D721Med (cell line): ENCODE data around the gene DDIT4.
"Not testable (repeated sequence)": the region's sequence is repeated elsewhere in the genome, so short reads cannot be mapped to it uniquely, and the experiment has no call there.

Experiments
- DNase-seq: peaks from one replicate; pipeline ENCODE4 v3.0.0; 2011; ENCODE audit warnings: low spot score; ENCODE audit not compliant: insufficient read length
- FAIRE-seq: peaks from 2 replicates; lab custom pipeline; 2011; peaks lifted over from hg19 to GRCh38; lab: Jason Lieb, UNC
- TF ChIP-seq, protein P1 (sequence below): IDR thresholded peaks from 2 replicates; pipeline ENCODE4 v1.5.1; 2012; ENCODE audit warnings: mild to moderate bottlenecking, control low read depth; ENCODE audit not compliant: insufficient read depth; ENCODE audit errors: missing control alignments

DDIT4 gene

DNA sequence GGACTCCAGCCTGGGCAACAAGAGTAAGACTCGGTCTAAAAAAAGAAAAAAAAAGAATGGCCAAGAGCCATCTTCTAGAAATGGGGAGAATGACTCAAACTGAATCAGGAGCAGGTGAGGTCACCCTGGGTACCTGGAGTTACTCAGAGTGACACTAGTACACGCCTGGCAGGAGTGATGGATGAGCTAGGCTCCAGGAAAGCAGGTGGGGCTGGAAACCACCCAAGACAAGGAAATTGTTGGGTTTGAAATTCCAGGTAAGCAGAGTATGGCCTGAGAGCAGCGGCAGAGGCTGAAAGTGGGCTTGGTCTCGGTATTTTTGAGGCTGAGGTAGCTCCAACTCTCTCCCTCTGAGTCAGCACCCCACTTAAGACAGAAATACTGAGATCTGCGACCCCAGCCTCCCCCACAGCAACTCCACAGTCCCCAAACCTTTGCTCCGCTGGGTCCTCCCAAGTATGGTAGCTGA is 18.5 kb downstream of the DDIT4 start:
- DNase-seq (no peak), FAIRE-seq (no peak)
- TF ChIP-seq, protein P1, sequence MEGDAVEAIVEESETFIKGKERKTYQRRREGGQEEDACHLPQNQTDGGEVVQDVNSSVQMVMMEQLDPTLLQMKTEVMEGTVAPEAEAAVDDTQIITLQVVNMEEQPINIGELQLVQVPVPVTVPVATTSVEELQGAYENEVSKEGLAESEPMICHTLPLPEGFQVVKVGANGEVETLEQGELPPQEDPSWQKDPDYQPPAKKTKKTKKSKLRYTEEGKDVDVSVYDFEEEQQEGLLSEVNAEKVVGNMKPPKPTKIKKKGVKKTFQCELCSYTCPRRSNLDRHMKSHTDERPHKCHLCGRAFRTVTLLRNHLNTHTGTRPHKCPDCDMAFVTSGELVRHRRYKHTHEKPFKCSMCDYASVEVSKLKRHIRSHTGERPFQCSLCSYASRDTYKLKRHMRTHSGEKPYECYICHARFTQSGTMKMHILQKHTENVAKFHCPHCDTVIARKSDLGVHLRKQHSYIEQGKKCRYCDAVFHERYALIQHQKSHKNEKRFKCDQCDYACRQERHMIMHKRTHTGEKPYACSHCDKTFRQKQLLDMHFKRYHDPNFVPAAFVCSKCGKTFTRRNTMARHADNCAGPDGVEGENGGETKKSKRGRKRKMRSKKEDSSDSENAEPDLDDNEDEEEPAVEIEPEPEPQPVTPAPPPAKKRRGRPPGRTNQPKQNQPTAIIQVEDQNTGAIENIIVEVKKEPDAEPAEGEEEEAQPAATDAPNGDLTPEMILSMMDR = no peak

DNA sequence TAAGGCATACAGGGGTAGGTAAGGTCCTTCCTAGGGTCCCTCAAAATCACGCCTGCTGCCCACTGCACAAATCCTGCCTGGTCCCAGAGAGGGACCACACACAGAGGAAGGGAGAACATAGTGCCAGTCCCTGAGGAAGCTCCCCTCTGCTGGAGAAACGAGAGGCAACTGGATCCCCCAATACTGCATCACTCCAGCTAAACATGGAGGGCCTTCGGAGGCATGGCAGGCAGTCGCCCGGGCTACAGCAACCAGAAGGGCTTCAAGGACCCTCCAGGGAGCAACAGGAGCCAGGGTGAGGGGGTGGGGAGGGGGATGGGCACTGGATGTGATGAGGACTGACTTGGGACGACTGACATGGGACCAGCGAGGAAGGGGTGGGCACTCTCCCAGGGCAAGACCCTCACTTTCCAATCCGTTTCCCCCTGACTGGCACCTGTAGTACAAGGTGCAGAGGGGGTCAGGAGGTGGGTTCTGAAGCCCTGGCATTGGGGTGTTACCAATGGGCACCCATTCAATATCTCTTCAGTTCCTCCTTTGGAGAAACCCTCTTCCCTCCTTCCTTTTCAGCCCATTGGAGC is 21.7 kb downstream of the DDIT4 start:
- TF ChIP-seq, protein P1 = no peak
- FAIRE-seq = no peak

DNA sequence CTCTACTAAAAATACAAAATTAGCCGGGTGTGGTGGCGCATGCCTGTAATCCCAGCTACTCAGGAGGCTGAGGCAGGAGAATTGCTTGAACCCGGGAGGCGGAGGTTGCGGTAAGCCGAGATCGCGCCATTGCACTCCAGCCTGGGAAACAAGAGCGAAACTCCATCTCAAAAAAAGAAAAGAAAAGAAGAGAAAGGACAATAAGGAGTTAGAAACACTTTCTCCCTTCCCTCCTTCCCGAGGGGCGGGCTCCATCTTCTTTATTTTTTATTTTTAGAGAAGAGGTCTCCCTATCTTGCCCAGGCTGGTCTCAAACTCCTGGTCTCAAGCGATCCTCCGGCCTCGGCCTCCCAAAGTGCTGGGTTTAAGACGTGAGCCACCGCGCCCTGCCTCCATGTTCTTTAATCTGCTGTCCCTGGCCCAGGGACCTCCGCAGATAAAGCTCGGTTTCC is 23.1 kb downstream of the DDIT4 start:
- FAIRE-seq, DNase-seq: not testable (repeated sequence)

More for the DNA sequence above, 21.7 kb downstream of the DDIT4 start:
- DNase-seq = no peak

DNA sequence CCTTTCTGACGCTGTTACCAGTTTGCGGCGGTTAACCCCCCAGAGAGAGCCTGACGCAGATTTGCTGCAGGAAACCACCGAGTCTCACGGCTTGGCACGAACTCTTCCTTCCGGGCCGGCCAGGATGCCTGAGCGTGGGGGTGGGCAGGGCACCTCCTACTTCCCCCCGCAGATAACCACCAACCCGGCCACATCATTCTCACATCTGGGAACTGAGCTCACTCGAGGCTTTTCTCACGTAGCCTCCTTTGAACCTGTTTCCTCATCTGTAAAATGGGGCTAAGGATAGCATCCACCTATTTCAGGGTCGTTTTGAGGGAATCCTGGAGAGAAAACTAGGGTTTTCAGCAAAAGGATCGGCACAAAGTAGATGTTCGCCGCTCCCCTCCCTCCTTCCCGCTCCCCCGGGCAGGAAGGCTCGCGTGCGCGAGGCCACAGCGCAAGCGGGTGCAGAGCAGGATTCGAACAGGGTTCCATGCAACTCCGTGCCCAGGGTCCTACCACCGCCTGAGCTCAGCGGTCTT is 23.6 kb downstream of the DDIT4 start:
- DNase-seq (no peak), FAIRE-seq (no peak)
- TF ChIP-seq, protein P1 = no peak

DNA sequence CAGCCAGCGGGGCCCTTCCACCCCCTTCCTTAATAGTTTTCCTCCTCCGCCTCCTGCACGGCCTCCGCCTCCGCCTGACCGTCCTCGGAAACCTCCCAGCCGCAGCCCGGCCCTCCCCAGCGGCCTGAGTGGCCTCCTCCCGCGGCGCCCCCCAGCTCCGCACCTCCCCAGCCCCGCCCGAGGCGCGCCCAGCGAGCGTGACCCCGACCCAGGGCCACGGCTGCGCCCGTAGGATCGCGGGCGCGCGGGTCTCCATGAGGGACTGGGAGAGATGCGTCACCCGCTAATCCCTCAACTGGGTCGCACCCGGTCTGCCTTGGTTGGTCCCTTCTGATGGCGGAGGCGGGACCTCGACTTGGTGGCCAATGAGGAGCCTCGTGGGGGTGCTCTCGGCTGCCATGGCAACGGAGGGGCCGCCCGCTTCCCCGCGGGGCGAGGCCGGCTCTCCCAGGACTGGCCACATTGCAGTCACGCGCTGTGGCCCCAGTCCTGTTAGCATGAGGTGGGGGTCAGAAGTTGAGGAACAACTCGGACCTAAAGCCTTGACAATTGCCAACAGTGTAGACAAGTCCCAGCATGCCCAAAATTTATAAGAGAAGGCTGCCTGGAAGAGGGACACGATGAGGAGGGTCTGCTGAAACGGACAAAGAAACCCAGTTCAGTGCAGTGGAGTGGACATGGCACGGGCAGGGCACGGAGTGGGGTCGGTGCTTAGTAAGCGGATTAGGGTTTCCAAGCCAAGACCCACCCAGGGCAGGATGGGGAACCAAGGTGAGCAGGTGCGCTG is 24.3 kb downstream of the DDIT4 start:
- TF ChIP-seq, protein P1 = no peak
- FAIRE-seq = no peak
- peak; percentile 75 for DNase-seq

DNA sequence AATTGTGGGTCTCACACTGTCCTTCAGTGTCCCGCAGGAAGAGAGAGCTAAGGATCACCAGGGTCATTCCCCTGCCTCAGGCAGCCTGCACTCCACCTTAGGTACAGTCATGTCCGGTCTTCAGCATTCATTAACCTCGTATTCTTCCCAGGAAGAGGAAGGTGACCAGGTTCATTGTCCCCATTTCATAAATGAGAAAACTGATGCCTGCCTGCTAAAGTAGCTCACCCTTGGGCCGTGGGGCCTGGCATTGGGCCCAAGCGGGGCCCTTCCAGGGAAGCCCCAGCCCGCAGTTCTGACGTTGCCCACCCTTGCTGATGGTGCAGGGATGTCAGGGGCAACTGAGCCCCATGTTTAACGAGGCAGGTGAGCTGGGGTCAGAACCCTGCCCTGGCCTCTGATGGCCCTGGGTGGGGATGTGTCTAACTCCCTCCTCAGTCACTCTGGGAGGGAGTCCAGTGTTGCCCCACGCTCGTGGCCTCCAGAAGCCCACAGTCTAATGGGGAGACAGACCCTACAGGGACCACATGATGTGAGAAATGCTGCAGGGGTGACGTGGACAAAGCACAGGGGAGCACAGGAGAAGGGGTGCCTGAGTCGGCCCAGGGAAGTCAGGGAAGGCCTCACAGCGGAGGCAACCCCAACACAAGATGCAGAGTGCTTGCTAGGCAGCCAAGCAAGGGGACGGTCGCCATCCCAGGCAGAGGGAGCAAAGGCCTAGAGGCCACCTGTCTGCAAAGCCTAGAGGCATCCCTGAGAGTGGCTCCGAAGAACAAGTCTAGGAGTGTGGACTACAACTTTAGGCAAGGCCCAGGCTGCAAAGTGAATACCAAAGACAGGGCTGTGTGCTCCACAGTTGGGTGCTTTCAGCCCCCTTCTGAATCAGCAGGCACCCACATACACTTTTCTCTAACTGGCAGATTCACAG is 25.1 kb downstream of the DDIT4 start:
- DNase-seq (no peak), FAIRE-seq (no peak)
- TF ChIP-seq, protein P1 = no peak
